GM23248 (cell line): ENCODE data around the gene HRCT1. TPM values are rescaled to one million over a fixed set of nuclear protein-coding genes. Genes with fewer than 3 reads are reported as not detected.

Experiments
- DNase-seq: peaks from one replicate; pipeline ENCODE4 v3.0.0-alpha.2; 2015
- H2AFZ ChIP-seq: fragments of 200-600 bp; sonication (generic); 2 replicates; pipeline ENCODE4 v1.6.1; 2016; ENCODE audit warnings: antibody characterized with exemption
- H3F3A ChIP-seq: fragments of 200-600 bp; sonication (generic); 2 replicates; pipeline ENCODE4 v1.6.1; 2016; ENCODE audit warnings: mild to moderate bottlenecking, antibody characterized with exemption, mixed run types; ENCODE audit not compliant: insufficient read depth
- H3K27ac ChIP-seq: fragments of 200-600 bp; sonication (generic); 2 replicates; pipeline ENCODE4 v1.5.1; 2016; ENCODE audit warnings: mild to moderate bottlenecking
- H3K27me3 ChIP-seq: fragments of 200-600 bp; sonication (generic); replicated peaks from 2 replicates; pipeline ENCODE4 v1.6.1; 2016; ENCODE audit warnings: mild to moderate bottlenecking; ENCODE audit not compliant: insufficient read depth
- H3K36me3 ChIP-seq: fragments of 200-600 bp; sonication (generic); 2 replicates; pipeline ENCODE4 v1.6.1; 2016; ENCODE audit warnings: low read depth, mild to moderate bottlenecking
- H3K4me1 ChIP-seq: fragments of 200-600 bp; sonication (generic); 2 replicates; pipeline ENCODE4 v1.6.1; 2016; ENCODE audit warnings: mild to moderate bottlenecking; ENCODE audit not compliant: insufficient read depth
- H3K4me2 ChIP-seq: fragments of 200-600 bp; sonication (generic); one replicate; pipeline ENCODE4 v1.6.1; 2016; ENCODE audit warnings: mild to moderate bottlenecking; ENCODE audit not compliant: unreplicated experiment
- H3K4me3 ChIP-seq: fragments of 200-600 bp; sonication (generic); 2 replicates; pipeline ENCODE4 v1.5.1; 2016; ENCODE audit warnings: mild to moderate bottlenecking
- H3K79me2 ChIP-seq: fragments of 200-600 bp; sonication (generic); 2 replicates; pipeline ENCODE4 v1.6.1; 2016; ENCODE audit warnings: mild to moderate bottlenecking; ENCODE audit not compliant: insufficient read depth
- H3K9ac ChIP-seq: fragments of 200-600 bp; sonication (generic); 2 replicates; pipeline ENCODE4 v1.6.1; 2016; ENCODE audit warnings: mild to moderate bottlenecking
- H3K9me2 ChIP-seq: fragments of 200-600 bp; sonication (generic); 2 replicates; pipeline ENCODE4 v1.6.1; 2016; ENCODE audit warnings: mixed run types, mild to moderate bottlenecking, moderate library complexity; ENCODE audit not compliant: insufficient read depth
- H3K9me3 ChIP-seq: fragments of 200-600 bp; sonication (generic); one replicate; pipeline ENCODE4 v1.6.1; 2017; ENCODE audit warnings: low read depth
- H4K20me1 ChIP-seq: fragments of 200-600 bp; sonication (generic); 2 replicates; pipeline ENCODE4 v1.6.0; 2016; ENCODE audit not compliant: insufficient read depth
- EZH2 ChIP-seq: fragments of 200-600 bp; sonication (generic); IDR thresholded peaks from 2 replicates; pipeline ENCODE4 v1.6.1; 2018; ENCODE audit warnings: antibody characterized with exemption, mild to moderate bottlenecking; ENCODE audit not compliant: insufficient read depth, poor library complexity, severe bottlenecking
- EZH2phosphoT487 ChIP-seq: fragments of 200-600 bp; sonication (generic); IDR thresholded peaks from 2 replicates; pipeline ENCODE4 v1.6.1; 2018; ENCODE audit warnings: antibody characterized with exemption, moderate library complexity, mild to moderate bottlenecking, low read depth; ENCODE audit not compliant: insufficient read depth
- WGBS, 2 experiments: methylation state at CpG; one replicate each; pipeline ENCODE4 v1.1.6; 2015 to 2017; ENCODE audit warnings: low lambda C conversion rate in 2 of 2, low coverage in 1 of 2; ENCODE audit errors: missing lambda C conversion rate in 2 of 2; 5-methylcytosine and 5-hydroxymethylcytosine counted together
- in situ Hi-C: fragments of 300-500 bp; cut with MboI; formaldehyde crosslinking; loops from 2 replicates; pipeline ENCODE4 v1.15.0; 2020
- polyA plus RNA-seq: library from polyadenylated mRNA; unstranded; fragments of >200 nt; fragmentation: Nextera tagmentation; extraction: Ambion mirVana; gene quantifications from 2 replicates; pipeline ENCODE4 v1.2.1, GENCODE V29; 2016
- total RNA-seq: library from RNA; depleted of rRNA; stranded (reverse); fragments of >200 nt; shearing (Covaris generic); gene quantifications from 2 replicates; pipeline ENCODE4 v1.2.3, GENCODE V29; 2014

The HRCT1 gene
- total and polyA plus RNA-seq, 2 experiments from 2014 or later, result 1.2 to 3.4 TPM

- no peaks in the 10 kb centered on the region for H3K36me3 ChIP-seq
- peaks cover 31% of the 10 kb centered on the region for H3K4me1 ChIP-seq
- H3K27me3 ChIP-seq, result no peaks in the 10 kb centered on the region
- no peak overlapping the region for H3K4me3 ChIP-seq
- peaks cover 16% of the 10 kb centered on the region for H3F3A ChIP-seq
- H3K79me2 ChIP-seq, result no peaks in the 10 kb centered on the region
- no peak overlapping the region for H3K9ac ChIP-seq
- no peaks in the 10 kb centered on the region for H3K9me3 ChIP-seq
- H3K4me2 ChIP-seq, result no peak overlapping the region
- H4K20me1 ChIP-seq, result no peaks in the 10 kb centered on the region
- H3K9me2 ChIP-seq, result no peaks in the 10 kb centered on the region
- 50 to 61% methylated on average over 2 of the region's 2 CpGs for WGBS, 2 experiments
- DNase-seq, result no peak
- no peak overlapping the region for H3K27ac ChIP-seq
- H2AFZ ChIP-seq, result no peak overlapping the region
- in situ Hi-C loops, result no loop called here
- TF ChIP-seq EZH2, result no peak
Measured at GRCh38 chr9:35948451-35948850, 42.4 kb downstream of the HRCT1 start.

GRCh38 chr9:35948901-35949318, 42.9 kb downstream of the HRCT1 start:
- H3K27ac ChIP-seq, result no peak overlapping the region
- 0 out of 2 replicates have a peak overlapping the region, but pooled peaks have one; percentile 18 for H2AFZ ChIP-seq
- TF ChIP-seq EZH2, result no peak
- TF ChIP-seq EZH2phosphoT487, result no peak
- H3K9me2 ChIP-seq, result no peaks in the 10 kb centered on the region
- no peak for DNase-seq
- H3K27me3 ChIP-seq, result no peaks in the 10 kb centered on the region
- no peak overlapping the region for H3K4me3 ChIP-seq
- H3F3A ChIP-seq, result peaks cover 16% of the 10 kb centered on the region
- in situ Hi-C loops, result no loop called here
- no peak overlapping the region for H3K4me2 ChIP-seq
- no peaks in the 10 kb centered on the region for H3K36me3 ChIP-seq
- no peaks in the 10 kb centered on the region for H4K20me1 ChIP-seq
- H3K9me3 ChIP-seq, result no peaks in the 10 kb centered on the region
- H3K9ac ChIP-seq, result no peak overlapping the region
- WGBS, 2 experiments, result 67 to 68% methylated on average over 2 of the region's 2 CpGs
- H3K79me2 ChIP-seq, result no peaks in the 10 kb centered on the region
- peaks cover 31% of the 10 kb centered on the region for H3K4me1 ChIP-seq

- peak overlapping the region; percentile 57 for H2AFZ ChIP-seq
- no peaks in the 10 kb centered on the region for H4K20me1 ChIP-seq
- no peaks in the 10 kb centered on the region for H3K27me3 ChIP-seq
- H3K79me2 ChIP-seq, result no peaks in the 10 kb centered on the region
- H3K9me3 ChIP-seq, result no peaks in the 10 kb centered on the region
- H3K4me2 ChIP-seq, result no peak overlapping the region
- peaks cover 29% of the 10 kb centered on the region for H3K4me1 ChIP-seq
- no peak overlapping the region for H3K9ac ChIP-seq
- peaks cover 16% of the 10 kb centered on the region for H3F3A ChIP-seq
- TF ChIP-seq EZH2phosphoT487, result no peak
- no peaks in the 10 kb centered on the region for H3K9me2 ChIP-seq
- H3K4me3 ChIP-seq, result no peak overlapping the region
- in situ Hi-C loops, result no loop called here
- 15 to 25% methylated on average over 6 of the region's 6 CpGs for WGBS, 2 experiments
- H3K27ac ChIP-seq, result peak overlapping the region; percentile 48
- H3K36me3 ChIP-seq, result no peaks in the 10 kb centered on the region
- peak; percentile 76 for DNase-seq
Measured at GRCh38 chr9:35951736-35952135, 45.7 kb downstream of the HRCT1 start.

- WGBS, 2 experiments, result 87 to 90% methylated on average over 6 of the region's 6 CpGs
- peaks cover 24% of the 10 kb centered on the region for H3K4me1 ChIP-seq
- no peak overlapping the region for H3K9ac ChIP-seq
- DNase-seq, result no peak
- H3K27ac ChIP-seq, result peak overlapping the region; percentile 48; the same call in 1 of the 2 replicates
- no peaks in the 10 kb centered on the region for H3K36me3 ChIP-seq
- H3K4me2 ChIP-seq, result no peak overlapping the region
- H3K9me2 ChIP-seq, result no peaks in the 10 kb centered on the region
- no peak for TF ChIP-seq EZH2
- TF ChIP-seq EZH2phosphoT487, result no peak
- no peaks in the 10 kb centered on the region for H3K9me3 ChIP-seq
- H3K27me3 ChIP-seq, result no peaks in the 10 kb centered on the region
- H3F3A ChIP-seq, result peaks cover 16% of the 10 kb centered on the region
- H3K4me3 ChIP-seq, result no peak overlapping the region
- no peaks in the 10 kb centered on the region for H3K79me2 ChIP-seq
- H2AFZ ChIP-seq, result peak overlapping the region; percentile 22; the same call in 1 of the 2 replicates
- no peaks in the 10 kb centered on the region for H4K20me1 ChIP-seq
- in situ Hi-C loops, result no loop called here
Measured at GRCh38 chr9:35952526-35953191, 46.7 kb downstream of the HRCT1 start.
